Stimulated activated CD8-positive, alpha-beta memory T cell treated with anti-CD3 and anti-CD28 coated beads, Interleukin-15, amount 100 ng/mL, for 1 hour (primary cell): Measurements from ENCODE around the gene ZNF581.

ENCODE experiments used
- DNase-seq: peaks from one replicate; pipeline ENCODE4 v3.0.0-alpha.2; 2020; ENCODE audit warnings: low read depth

ZNF581 gene

GRCh38 chr19:55611300-55611982, 32.0 kb upstream of the ZNF581 start:
- no peak for DNase-seq

GRCh38 chr19:55611983-55612645, 31.3 kb upstream of the ZNF581 start:
- DNase-seq, result no peak

DNA sequence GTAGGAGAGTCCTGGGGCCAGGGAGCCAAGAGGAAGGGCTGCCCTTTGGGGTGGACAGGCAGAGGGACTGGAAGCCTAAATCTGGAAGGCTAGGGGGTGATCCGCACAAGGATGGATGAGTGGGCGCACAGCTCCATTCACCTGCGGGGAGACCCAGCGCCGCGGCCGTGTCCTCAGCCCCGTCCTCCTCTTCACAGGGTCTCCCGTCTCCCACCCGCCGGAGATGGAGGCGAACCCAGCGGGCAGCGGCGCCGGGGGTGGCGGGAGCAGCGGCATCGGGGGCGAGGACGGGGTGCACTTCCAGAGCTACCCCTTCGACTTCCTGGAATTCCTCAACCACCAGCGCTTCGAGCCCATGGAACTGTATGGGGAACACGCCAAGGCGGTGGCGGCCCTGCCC, 30.1 kb upstream of the ZNF581 start:
- no peak for DNase-seq

- DNase-seq, result no peak
Observed at GRCh38 chr19:55613930-55614710, 29.3 kb upstream of the ZNF581 start.

- no peak for DNase-seq
Observed at GRCh38 chr19:55614711-55615542, 28.5 kb upstream of the ZNF581 start.

DNA sequence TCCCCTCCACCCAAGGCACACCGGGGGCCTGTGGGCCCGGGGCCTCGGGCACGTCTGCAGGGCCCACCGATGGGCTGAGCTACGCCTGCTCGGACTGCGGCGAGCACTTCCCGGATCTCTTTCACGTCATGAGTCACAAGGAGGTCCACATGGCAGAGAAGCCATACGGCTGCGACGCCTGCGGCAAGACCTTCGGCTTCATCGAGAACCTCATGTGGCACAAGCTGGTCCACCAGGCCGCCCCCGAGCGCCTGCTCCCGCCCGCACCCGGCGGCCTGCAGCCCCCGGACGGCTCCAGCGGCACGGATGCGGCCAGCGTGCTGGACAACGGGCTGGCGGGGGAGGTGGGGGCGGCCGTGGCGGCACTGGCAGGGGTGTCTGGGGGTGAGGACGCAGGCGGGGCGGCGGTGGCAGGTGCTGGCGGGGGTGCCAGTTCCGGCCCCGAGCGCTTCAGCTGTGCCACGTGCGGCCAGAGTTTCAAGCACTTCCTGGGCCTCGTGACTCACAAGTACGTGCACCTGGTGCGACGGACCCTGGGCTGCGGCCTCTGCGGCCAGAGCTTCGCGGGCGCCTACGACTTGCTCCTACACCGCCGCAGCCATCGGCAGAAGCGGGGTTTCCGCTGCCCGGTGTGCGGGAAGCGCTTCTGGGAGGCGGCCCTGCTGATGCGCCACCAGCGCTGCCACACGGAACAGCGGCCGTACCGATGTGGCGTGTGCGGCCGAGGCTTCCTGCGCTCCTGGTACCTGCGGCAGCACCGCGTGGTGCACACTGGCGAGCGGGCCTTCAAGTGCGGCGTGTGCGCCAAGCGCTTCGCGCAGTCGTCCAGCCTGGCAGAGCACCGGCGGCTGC, 27.7 kb upstream of the ZNF581 start:
- DNase-seq, result no peak

- DNase-seq, result no peak
Observed at GRCh38 chr19:55616395-55616875, 27.0 kb upstream of the ZNF581 start.

GRCh38 chr19:55617426-55617825, 26.0 kb upstream of the ZNF581 start:
- no peak for DNase-seq

- no peak for DNase-seq
Observed at GRCh38 chr19:55618426-55618825, 25.0 kb upstream of the ZNF581 start.

GRCh38 chr19:55619286-55619685, 24.2 kb upstream of the ZNF581 start:
- DNase-seq, result no peak

DNA sequence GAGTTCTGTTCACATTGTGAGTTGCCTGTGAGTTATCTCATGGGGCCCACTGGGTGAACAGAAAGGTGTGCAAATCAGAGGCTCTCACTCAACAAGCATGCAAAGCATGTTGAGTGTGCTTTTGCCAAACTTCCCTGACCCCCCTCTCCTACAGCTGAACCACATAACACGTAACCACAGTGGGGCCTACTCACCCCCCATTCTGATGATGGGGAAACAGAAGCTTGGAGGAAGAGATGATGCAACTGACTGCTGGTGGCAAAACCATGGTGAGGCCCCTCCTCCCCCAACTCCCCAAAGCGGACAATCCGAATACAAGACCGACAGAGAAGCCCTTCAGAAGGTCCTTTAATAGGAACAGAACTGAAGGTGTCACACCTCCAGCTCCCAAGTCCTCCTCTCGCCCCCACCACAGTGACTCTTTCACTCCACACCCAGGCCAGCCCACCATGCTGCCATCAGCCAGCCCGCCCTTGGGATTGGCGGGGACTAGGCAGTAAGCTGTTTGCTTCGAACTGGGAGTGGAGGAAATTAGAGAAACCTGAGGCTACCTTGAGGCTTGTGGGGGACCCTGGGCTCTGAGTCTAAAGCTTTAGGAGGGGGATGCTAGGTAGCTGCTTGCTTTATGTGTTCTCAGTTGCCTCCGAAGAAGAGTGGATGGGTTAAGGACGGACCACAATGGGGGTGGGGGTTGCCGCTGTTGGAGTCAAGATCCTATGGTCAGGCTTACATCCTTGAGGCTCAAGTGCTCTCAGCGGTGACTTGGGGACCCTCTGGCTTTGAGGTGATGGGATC, 22.8 kb upstream of the ZNF581 start:
- DNase-seq, result no peak

DNA sequence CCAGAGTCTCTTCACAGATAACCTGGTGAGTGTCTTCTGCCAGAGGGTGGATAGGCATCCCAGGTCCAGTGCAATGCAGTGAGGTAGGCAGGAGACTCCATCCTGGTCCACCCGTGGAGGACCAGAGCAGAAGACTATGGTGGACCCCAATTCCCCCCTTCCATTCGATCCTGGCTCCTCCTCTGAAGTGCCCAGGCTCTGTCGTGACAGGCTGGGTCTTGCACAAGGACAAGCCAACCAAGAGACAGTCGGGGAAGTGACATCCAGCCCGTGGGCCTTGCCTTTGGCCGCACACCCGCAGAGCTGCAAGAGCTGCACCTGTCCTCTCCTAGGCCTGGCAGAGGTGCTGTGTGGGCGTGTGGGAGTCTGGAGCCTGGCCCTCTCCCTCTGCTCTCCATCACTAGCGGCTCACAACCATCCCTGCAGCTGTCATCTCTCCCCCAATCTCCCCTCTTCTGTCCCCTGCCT, 22.2 kb upstream of the ZNF581 start:
- no peak for DNase-seq

DNA sequence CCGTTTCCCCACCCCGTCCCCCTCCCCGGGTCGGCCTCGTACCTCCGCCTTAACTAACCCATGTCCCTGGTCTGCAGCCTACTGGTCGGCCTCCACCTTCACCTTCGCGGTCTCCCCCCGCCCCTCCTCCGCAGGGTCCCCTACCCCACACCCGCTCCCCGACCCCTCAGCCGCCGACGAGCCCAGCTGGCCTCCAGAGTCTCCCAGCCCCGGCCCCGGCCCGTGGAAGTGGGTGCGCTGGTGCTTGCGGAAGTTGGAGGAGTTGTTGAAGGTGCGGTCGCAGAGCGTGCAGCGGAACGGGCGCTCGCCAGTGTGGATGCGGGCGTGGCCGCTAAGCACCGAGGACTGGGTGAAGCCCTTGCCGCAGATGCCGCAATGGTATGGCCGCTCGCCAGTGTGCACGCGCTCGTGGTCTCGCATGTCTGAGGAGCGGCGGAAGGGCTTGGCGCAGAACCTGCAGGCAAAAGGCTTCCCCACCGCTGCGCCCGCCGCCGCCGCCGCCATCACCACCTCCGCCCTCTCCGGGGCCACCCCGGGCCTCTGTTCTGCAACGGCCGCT, 21.7 kb upstream of the ZNF581 start:
- no peak for DNase-seq

DNA sequence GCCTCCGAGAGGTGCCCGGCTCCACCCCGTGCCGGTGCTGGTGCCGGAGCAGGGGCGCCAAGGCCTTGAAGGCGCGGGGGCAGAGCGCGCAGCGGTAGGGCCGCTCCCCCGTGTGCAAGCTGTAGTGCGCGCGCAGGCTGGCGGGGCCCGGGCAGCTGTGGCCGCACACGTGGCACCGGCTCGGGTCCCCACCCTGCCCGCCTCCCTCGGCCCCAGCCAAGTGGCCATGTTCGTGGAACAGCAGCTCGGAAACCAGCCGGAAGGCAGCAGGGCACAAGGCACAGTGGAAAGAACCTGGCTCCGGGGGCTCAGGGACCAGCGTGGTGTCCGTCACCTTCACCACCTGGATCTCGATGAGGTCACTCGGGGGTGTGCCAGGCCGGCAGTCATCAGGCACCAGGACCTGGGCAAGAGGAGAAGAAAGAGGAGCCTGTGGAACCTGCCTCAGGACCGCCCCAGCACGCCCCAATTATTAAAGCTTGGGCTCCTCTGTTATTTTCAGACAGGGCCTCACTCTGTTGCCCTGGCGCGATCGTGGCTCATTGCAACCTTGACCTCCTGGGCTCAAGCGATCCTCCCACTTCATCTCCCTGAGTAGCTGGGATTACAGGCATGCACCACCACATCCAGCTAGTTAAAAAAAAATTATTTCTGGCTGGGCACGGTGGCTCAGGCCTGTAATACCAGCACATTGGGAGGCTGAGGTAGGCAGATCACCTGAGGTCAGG, 21.0 kb upstream of the ZNF581 start:
- no peak for DNase-seq

DNA sequence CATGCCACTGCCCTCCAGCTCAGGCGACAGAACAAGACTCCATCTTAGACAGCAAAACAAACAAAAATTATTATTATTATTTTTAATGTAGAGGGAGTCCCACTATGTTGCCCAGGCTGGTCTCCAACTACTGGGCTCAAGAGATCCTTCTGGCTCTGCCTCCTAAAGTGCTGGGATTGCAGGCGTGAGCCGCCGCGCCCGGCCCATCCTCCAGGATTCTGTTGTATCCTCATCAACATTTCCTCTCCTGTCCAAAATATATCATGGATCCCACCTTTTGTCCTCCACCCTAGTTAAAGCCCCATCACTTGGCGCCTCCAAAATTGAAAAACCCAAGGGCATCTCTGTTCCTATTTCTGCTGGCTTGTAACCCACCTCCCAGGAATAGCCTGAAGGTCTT, 20.3 kb upstream of the ZNF581 start:
- no peak for DNase-seq

GRCh38 chr19:55623561-55623960, 19.9 kb upstream of the ZNF581 start:
- DNase-seq, result no peak

- peak; percentile 86 for DNase-seq
Observed at GRCh38 chr19:55624109-55625003, 19.1 kb upstream of the ZNF581 start, which contains the start of gene ZNF784. Gene ZNF784 (minus strand): TSS chr19:55624566. CDS start chr19:55624561, 5 bp downstream.

DNA sequence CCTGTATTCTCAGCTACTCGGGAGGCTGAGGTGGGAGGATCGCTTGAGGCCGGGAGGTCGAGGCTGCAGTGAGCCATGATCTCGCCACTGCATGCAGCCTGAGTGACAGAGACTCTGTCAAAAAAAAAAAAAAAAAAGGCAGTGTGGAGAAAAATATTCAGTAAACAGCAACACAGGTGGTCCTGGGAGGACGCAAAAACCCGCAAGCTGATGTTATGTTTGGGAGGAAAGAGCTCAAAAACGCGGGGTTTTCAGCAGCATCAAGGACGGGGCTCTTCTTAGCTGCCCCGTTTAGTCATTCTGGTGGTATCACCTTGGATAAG, 18.5 kb upstream of the ZNF581 start:
- DNase-seq, result no peak
